ENCODE measurements around the gene TBC1D3B.
A peak's percentile ranks its signal among the peaks of the same experiment; 100 is the strongest.
"Not testable (repeated sequence)": the region's sequence is repeated elsewhere in the genome, so short reads cannot be mapped to it uniquely, and the experiment has no call there.

The TBC1D3B gene

GRCh38 chr17:36210439-36211211, 34.2 kb upstream of the TBC1D3B start, which contains the start of gene CCL4L2:
Gene CCL4L2, plus strand, starts transcription at chr17:36211063.
- not testable (repeated sequence) for H3K27ac ChIP-seq (ENCODE audit: low read depth, low read length)

DNA sequence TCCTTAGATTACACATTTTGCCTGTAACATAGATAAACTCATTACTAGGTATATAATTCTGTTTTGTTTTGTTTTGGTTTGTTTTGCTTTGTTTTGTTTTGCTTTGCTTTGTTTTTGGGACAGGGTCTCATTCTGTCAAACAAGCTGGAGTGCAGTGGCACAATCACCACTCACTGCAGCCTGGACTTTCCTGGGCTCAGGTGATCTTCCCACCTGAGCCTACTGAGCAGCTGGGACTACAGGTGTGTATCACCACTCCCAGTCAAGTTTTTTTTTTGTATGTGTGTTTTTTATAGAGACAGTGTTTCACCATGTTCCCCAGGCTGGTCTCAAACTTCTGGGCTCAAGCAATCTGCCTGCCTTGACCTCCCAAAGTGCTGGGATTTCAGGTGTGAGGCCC, 33.1 kb upstream of the TBC1D3B start:
- Histone ChIP-seq H3K4me1 (ENCODE audit: control insufficient read depth, low read length) (peaks cover 46% of the 10 kb centered on the region), H3K9me3 (ENCODE audit: control insufficient read depth, insufficient read depth, low read length) (no peaks in the 10 kb centered on the region), H3K4me3 (ENCODE audit: low read length) (no peak overlapping the region), H3K4me2 (ENCODE audit: low read length) (no peak overlapping the region), H4K20me1 (ENCODE audit: control insufficient read depth, insufficient read depth, low read depth, low read length) (no peaks in the 10 kb centered on the region), H3K27me3 (ENCODE audit: control insufficient read depth, low read length) (no peaks in the 10 kb centered on the region), H3K79me2 (ENCODE audit: control insufficient read depth, low read length) (no peaks in the 10 kb centered on the region), H3F3A (ENCODE audit: control insufficient read depth, insufficient read depth) (no peaks in the 10 kb centered on the region), H3K9me2 (replicated peaks; ENCODE audit: control insufficient read depth, low read length) (no peaks in the 10 kb centered on the region), H3K36me3 (ENCODE audit: control insufficient read depth, low read length) (no peaks in the 10 kb centered on the region), H3K27ac (ENCODE audit: low read depth, low read length) (no peak overlapping the region)
- TF ChIP-seq CTCF (IDR thresholded peaks at IDR 0.05; ENCODE audit: low read depth, low read length, poor library complexity, severe bottlenecking), result no peak
- no peak for TF ChIP-seq EZH2phosphoT487 (IDR thresholded peaks at IDR 0.05; ENCODE audit: borderline replicate concordance, low read length)

More at GRCh38 chr17:36210439-36211211, 34.2 kb upstream of the TBC1D3B start, which contains the start of gene CCL4L2:
- not testable (repeated sequence) for H3K27me3 ChIP-seq (ENCODE audit: control insufficient read depth, low read length); H3K79me2 ChIP-seq (ENCODE audit: control insufficient read depth, low read length); H3K9me2 ChIP-seq (replicated peaks; ENCODE audit: control insufficient read depth, low read length); H3F3A ChIP-seq (ENCODE audit: control insufficient read depth, insufficient read depth); H4K20me1 ChIP-seq (ENCODE audit: control insufficient read depth, insufficient read depth, low read depth, low read length); H3K36me3 ChIP-seq (ENCODE audit: control insufficient read depth, low read length); H3K9me3 ChIP-seq (ENCODE audit: control insufficient read depth, insufficient read depth, low read length)
- Histone ChIP-seq H3K4me2 (ENCODE audit: low read length) (peak within 1 kb of the TSS; percentile 45), H3K4me3 (ENCODE audit: low read length) (0 out of 2 replicates have a peak within 1 kb of the TSS, but pooled peaks have one; percentile 6), H3K4me1 (ENCODE audit: control insufficient read depth, low read length) (peaks cover 46% of the 10 kb centered on the region)

- H3K4me3 ChIP-seq (ENCODE audit: low read length); H3K9me2 ChIP-seq (replicated peaks; ENCODE audit: control insufficient read depth, low read length); H3K9me3 ChIP-seq (ENCODE audit: control insufficient read depth, insufficient read depth, low read length); H3K79me2 ChIP-seq (ENCODE audit: control insufficient read depth, low read length); H3K4me2 ChIP-seq (ENCODE audit: low read length); H3K27ac ChIP-seq (ENCODE audit: low read depth, low read length); H3K27me3 ChIP-seq (ENCODE audit: control insufficient read depth, low read length); H4K20me1 ChIP-seq (ENCODE audit: control insufficient read depth, insufficient read depth, low read depth, low read length); H3K36me3 ChIP-seq (ENCODE audit: control insufficient read depth, low read length); H3F3A ChIP-seq (ENCODE audit: control insufficient read depth, insufficient read depth): not testable (repeated sequence)
- peaks cover 57% of the 10 kb centered on the region for H3K4me1 ChIP-seq (ENCODE audit: control insufficient read depth, low read length)
Observed at GRCh38 chr17:36207383-36207782, 30.9 kb upstream of the TBC1D3B start.

DNA sequence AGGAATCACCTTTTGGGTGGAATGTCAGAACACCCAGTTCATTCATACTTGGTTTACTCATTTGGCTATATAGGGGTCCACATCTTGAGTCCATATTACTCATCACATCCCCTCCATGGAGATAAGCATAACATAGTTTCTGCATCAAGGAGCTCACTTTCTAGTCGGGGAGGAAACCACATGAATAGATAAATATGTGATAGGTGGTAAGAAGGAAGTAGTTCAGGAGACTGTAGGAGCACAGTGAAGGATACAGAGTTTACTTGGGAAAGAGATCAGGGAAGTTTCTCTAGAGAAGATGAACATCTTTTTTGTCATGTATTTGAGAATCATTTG, 30.0 kb upstream of the TBC1D3B start:
- not testable (repeated sequence) for H3F3A ChIP-seq (ENCODE audit: control insufficient read depth, insufficient read depth); H4K20me1 ChIP-seq (ENCODE audit: control insufficient read depth, insufficient read depth, low read depth, low read length); H3K27ac ChIP-seq (ENCODE audit: low read depth, low read length); H3K4me2 ChIP-seq (ENCODE audit: low read length); H3K27me3 ChIP-seq (ENCODE audit: control insufficient read depth, low read length); H3K4me3 ChIP-seq (ENCODE audit: low read length); H3K9me3 ChIP-seq (ENCODE audit: control insufficient read depth, insufficient read depth, low read length); H3K9me2 ChIP-seq (replicated peaks; ENCODE audit: control insufficient read depth, low read length); H3K79me2 ChIP-seq (ENCODE audit: control insufficient read depth, low read length); H3K36me3 ChIP-seq (ENCODE audit: control insufficient read depth, low read length)
- peaks cover 58% of the 10 kb centered on the region for H3K4me1 ChIP-seq (ENCODE audit: control insufficient read depth, low read length)

Data from DOHH2 (cell line).